GM10248 (cell line): ENCODE results near the gene CD34.

Experiments
- CTCF ChIA-PET: fragments of 300-600 bp; sonication (Branson Sonifier 250); formaldehyde crosslinking; extraction: SDS; loops from one replicate; lab custom pipeline; 2021; ENCODE audit warnings: antibody characterized with exemption; lab: Yijun Ruan, JAX
- POLR2A ChIA-PET: fragments of 350-650 bp; sonication (Branson Sonifier 250); formaldehyde crosslinking; extraction: SDS; loops from one replicate; lab custom pipeline; 2020; ENCODE audit warnings: antibody characterized with exemption; lab: Yijun Ruan, JAX
- DNase-seq: peaks from one replicate; pipeline ENCODE4 v3.0.0; 2012; ENCODE audit errors: extremely low spot score
- CTCF ChIP-seq: IDR thresholded peaks from 2 replicates; pipeline ENCODE4 v1.5.1; 2012; ENCODE audit warnings: mild to moderate bottlenecking, low read depth; ENCODE audit errors: extremely low read depth, missing control alignments, control extremely low read depth

CD34 gene

DNA sequence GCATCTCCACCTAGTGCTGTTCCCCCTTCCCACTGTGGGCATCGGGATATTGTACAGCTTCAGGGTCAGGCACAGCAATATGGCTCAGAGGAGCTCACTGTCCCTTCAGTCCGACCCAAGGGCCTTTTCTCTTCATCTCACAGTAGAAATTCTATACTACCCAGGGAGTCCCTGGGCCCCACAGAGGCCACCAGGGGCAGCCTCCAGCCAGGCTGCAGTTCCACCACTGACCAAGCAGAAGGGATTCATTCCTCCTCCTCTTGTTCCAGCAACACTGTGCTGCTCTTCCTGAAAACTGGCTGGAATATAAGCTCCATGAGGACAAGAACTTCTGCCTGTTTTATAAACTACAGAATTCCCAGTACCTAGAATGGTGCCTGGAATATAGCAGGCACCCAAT lies 70.5 kb downstream of the CD34 start:
- CTCF ChIA-PET = interaction anchor here (0.9 to 22.4 kb wide), 6 partner anchors 9 to 45 kb away, joined by 3 to 661 read pairs (median 9); no protein-coding TSS in a partner anchor
- DNase-seq = no peak

DNA sequence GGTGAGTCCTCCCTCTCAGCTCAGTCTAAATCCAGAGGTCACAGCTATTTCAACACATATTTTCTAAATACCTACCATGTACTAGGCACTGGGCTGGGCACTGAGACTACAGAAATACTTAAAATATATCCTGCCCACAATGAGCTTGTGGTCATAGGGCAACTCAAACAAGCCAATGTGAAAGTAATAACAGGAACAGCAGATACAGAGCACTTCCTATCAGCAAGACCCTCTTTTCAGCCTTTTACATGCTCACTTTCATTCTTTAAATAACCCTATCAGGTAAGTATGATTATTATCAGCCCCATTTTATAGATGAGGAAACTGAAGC lies 71.9 kb downstream of the CD34 start:
- no peak for DNase-seq
- TF ChIP-seq CTCF = no peak
- CTCF ChIA-PET = interaction anchor here (1.3 to 22.4 kb wide), 7 partner anchors 9 to 46 kb away, joined by 3 to 661 read pairs (median 12); no protein-coding TSS in a partner anchor

More for the DNA sequence above, 70.5 kb downstream of the CD34 start:
- no peak for TF ChIP-seq CTCF
- POLR2A ChIA-PET = no interaction called here

DNA sequence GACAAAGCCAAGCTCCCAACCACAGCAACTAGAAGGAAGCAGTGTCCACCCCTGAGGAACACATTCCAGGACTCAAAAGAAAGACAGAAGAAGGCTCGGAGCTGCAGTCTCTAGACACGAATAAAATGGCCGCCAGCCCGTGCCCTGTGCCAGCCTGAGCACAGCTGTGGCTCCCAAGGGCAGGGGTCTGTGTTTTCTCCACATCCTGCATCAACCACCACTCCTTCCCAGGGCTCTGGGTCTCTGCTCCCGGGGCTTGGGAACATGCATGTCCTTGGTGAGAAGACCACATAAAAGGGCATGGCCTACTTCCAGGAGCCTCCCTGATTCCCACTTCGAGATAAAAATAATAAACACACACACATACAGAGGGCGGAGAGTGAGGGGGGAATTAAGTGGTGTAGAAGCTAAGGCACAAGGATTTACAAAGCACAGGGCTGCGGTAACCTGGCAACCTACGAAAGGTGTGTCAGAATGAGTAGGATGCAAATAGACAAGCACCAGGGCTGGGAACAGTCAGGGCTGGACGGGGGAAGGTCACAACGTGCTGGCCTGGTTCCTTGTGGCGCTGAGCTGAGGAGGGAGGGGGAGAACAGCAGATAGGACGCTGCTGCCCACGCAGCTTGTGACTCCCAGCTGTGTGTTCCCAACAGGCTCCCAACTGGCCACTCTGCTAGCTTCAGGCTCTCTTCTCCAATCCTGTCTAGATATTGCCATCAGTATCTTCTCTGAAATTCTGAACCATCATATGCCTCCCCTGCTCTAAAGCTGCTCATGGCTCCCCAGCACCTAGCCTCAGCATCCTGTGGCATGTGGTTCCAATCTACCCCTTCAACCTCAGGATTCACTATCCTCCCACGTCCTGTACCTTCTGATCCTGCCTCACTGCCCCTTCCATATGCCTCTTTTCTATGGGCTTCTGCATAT lies 72.5 kb downstream of the CD34 start:
- no peak for DNase-seq
- ChIA-PET POLR2A (interaction anchor here (1.6 kb wide), 1 partner anchor 14 kb away, joined by 3 read pairs; no protein-coding TSS in a partner anchor), CTCF (interaction anchor here (1.3 to 22.4 kb wide), 7 partner anchors 8 to 47 kb away, joined by 3 to 661 read pairs (median 12); no protein-coding TSS in a partner anchor)
- no peak for TF ChIP-seq CTCF

More for the DNA sequence above, 71.9 kb downstream of the CD34 start:
- POLR2A ChIA-PET = interaction anchor here (1.6 kb wide), 1 partner anchor 15 kb away, joined by 3 read pairs; no protein-coding TSS in a partner anchor

GRCh38 chr1:207837673-207838072 lies 73.3 kb downstream of the CD34 start:
- ChIA-PET CTCF (interaction anchor here (3.2 to 22.4 kb wide), 3 partner anchors 8 to 48 kb away, joined by 14 to 661 read pairs (median 38); no protein-coding TSS in a partner anchor), POLR2A (no interaction called here)

GRCh38 chr1:207836591-207837347 lies 74.2 kb downstream of the CD34 start:
- TF ChIP-seq CTCF = no peak
- ChIA-PET CTCF (interaction anchor here (0.6 to 22.4 kb wide), 4 partner anchors 11 to 50 kb away, joined by 3 to 661 read pairs (median 8); no protein-coding TSS in a partner anchor), POLR2A (no interaction called here)
- DNase-seq = no peak

More at GRCh38 chr1:207837673-207838072, 73.3 kb downstream of the CD34 start:
- no peak for TF ChIP-seq CTCF
- DNase-seq = no peak

GRCh38 chr1:207835958-207836357 lies 75.0 kb downstream of the CD34 start:
- DNase-seq = no peak
- POLR2A ChIA-PET = interaction anchor here (0.7 kb wide), 1 partner anchor 13 kb away, joined by 3 read pairs; no protein-coding TSS in a partner anchor
- no peak for TF ChIP-seq CTCF
- CTCF ChIA-PET = interaction anchor here (0.6 to 22.4 kb wide), 4 partner anchors 12 to 51 kb away, joined by 3 to 661 read pairs (median 4); no protein-coding TSS in a partner anchor
